ENCODE data around the gene VPS39.

VPS39 gene

DNA sequence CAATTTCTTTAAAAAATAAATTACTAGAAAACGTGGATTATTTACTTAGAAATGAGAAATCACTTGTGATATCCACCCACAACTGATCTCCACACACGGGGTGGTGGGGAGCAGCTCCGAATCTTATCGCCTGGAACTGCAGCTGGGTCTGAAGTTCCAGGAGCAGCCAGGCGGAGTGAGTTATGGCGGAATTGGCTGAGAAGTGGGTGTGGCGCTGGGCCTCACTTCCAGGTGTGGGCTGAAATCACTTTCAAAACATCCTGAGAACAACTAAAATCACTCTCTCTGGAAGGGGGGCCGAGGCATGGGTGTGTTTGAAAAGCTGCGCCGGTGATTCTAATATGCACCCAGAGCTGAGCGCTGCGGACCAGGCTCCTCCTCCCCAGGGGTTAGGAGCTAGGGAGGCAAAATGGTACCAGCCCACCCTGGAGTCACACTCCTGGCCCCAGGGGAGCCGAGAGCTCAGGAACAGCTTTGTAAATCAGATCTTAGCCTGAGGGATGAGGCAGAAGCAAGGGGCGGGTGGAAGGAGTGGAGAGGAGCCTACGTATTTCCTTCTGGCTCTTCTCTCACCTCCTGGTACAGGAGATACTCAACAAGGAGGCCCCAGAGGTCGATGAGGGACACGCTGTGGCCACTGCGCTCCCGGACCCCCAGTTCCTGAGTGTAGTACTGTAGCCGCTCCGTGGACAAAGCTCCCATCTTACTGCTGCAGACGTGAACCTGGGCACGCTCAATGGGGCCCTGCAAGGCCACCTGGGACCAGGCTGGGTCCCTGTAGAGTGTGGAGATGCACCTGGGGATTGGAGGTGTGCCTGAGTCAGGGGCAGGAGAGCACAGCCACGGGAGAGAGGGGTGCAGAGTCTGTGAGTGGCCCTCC is 61.3 kb downstream of the VPS39 start:
- no peak for DNase-seq (ENCODE audit: low read depth in 2 of 2)

DNA sequence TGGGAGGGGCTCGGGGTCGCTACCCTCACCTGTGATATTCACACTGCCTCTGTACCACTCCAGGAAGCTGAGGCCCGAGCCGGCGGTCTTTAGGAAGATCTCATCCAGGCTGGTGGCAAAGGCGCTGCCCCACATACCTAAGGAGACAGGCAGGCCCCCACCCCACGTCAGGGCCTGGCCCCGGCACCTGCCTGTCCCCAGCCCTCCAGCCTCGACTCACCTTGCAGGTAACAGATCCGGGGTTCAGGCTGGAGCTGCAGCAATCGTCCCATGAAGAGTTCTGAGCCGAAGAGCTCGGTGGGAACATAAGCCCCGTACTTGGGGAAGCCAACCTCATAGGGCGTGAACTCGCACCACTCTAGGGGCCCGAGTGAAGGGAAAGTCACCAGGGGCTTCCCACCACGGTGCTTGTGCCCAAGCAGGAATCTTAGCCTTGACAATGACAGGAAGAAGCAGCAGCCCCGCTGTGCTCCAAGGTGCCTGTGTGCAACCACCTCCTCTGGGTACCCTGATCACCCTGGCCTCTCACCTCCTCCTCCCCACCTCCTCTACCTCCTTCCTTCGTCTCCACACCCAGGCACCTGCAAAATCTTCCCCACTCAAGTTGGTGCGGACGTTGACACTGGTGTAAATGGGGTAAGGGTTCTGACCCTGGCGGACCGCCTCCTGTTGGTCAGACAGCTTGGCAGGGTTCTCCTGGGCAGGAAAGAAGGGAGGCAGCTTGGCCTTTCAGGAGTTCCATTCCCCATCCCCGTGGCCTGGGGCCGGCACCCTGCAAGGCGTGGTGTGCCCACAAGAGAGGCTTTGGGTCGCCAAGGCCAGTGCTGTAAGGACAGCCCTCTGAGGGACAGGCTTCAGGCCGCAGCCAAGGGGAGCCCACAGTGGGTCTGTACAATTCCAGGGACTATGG is 62.3 kb downstream of the VPS39 start:
- no peak for DNase-seq (ENCODE audit: low read depth in 2 of 2)

DNA sequence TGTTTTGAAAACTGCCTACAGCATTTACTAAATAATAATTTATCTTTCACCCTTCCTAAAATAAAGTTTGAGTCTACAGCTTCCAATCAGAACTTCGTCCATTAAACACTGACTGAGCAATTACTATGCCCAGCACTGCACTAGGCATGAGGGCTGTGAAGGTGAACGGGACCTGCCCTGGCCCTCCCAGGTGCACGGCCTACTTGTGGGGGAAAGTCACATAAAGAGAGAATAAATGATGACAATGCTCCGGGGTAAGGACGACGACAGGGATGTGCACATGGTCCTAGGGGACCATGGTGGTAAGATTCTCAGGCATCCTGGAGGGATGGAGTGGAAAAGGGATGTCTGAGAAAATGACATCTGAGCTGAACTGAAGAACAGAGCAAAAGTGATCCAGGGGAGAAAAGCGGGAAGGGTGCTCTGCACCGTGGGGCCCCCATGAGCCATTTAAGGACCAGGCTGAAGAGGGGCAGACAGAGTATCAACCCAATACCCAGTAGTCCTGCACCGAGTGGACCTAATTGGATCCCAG is 63.2 kb downstream of the VPS39 start:
- DNase-seq (ENCODE audit: low read depth in 2 of 2) = no peak

DNA sequence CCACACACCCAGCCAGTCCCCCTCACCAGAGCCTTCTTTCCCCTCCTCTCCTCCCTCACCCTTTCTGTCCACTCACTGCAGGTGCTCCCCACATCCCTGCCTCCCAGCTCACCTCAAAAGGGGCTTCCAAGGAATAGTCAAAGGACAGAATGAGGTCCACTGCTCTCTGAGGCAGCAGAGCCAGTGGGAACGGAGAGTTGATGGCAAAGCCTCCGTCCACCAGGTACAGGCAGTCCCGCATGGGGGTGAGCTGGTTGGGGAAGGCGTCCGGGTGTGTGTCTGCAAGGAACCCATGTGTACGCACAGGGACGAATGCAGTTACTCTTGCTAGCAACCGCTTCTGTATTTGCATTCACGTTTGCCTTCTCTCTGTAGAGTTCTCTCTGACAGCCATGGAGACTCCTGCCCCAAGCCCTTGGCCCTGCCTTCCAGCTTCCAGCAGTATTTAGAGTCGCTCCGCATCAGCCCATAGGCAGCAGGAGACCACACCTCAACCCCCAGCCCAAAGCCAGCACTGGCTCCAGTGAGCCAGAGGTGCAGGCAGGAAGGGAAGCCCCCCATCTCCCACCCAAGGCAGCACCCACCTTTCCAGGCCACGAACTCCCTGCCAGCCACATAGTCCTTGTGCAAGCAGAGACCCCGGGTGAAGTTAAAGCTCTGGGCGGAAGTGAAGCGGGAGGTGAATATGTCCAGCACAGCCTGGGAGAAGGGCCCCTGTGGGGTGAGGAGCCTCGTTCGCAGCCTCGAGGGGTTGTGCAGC is 64.1 kb downstream of the VPS39 start:
- no peak for DNase-seq (ENCODE audit: low read depth in 2 of 2)

DNA sequence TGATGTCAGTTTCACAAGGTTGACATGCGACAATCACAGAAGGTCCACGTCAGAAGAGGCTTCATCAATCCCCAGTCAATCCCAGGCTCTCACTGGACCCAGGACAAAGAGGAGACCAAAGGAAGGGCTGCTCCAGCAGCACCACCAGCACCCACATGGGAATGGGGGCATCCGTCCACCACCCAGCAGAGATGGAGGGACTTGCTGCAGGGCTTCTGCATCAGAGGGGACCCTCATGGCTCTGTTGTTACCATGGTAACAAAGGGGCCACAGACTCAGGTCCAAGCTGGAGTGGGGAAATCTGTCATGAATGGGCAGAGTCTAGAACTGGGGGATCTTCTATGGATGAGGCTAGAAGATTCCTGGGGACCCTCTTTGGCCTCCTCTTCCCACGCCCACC is 64.7 kb downstream of the VPS39 start:
- no peak for DNase-seq (ENCODE audit: low read depth in 2 of 2)

DNA sequence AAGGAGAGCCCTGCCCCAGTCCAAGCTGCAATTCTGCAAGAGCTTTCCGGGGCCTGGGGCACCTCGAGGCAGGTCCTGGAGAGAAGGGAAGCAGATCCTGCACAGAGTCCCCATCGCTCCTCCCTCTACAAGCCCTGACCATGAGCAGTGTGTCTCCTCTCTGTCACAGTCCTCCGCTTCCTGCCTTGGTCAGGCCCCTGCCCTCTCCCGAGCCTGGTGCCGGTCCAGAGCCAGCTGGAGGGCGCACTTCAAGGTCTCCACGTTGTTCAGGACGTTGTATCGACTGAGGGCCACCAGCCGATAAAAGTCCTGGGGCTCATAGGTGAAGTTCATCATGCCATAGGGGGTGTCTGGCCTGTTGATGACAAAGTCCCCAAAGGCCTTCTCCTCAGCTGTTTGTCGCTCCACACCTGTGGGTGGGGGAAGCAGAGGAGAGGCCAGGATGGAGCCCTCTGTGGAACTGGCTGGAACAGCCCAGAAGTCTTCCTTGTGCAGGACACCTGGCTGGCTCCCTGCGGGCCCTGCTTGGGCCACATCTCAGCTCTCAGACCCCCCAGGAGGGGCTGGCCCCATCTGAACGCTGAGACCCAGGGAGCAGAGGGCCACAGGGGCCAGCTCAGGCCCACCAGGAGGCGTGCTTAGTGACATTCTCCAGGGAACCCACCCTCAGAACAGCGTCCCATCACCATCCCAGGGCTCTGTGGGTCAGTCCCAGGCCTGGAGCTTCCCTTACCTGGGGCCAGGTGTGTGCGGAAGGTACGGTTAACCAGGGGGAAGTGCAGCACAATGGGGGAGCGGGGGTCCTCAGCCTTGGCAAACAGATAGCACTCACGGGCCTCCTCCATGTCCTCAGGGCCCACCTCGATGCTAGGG is 66.1 kb downstream of the VPS39 start:
- DNase-seq (ENCODE audit: low read depth in 2 of 2) = no peak

GRCh38 chr15:42141246-42141645 is 66.9 kb downstream of the VPS39 start:
- DNase-seq (ENCODE audit: low read depth in 2 of 2) = no peak

DNA sequence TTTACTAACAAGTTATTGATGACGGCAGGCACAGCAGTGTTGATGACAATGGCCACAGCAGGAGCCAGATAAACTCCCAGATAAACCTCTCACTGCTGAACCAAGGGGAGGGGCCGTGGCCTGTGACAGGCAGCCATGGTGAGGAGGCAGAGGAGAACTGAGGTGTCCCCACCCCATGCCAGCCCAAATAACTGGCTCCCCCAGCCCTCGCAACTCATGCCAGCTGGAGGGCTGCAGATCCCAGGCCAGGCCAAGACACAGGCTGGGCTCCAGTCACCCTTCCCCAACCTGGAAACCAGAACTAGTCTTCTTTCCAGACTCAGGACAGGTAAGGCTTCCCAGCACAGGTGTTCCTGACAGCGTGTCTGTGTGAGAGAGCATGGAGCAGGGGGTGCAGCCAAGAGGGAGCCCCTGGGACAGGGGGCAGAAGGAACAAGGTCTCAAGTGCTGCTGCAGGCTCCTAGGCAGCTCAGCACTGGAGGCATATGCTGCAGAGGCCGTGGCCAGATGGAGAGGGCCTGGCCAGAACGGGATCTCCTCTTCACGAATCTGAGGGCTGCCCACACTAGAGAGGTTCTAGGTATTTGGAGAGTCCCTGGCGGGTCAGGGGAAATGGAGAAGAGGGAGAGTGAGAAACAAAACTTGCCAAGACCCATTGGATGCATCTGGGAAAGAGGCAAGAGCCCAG is 67.6 kb downstream of the VPS39 start:
- no peak for DNase-seq (ENCODE audit: low read depth in 2 of 2)

DNA sequence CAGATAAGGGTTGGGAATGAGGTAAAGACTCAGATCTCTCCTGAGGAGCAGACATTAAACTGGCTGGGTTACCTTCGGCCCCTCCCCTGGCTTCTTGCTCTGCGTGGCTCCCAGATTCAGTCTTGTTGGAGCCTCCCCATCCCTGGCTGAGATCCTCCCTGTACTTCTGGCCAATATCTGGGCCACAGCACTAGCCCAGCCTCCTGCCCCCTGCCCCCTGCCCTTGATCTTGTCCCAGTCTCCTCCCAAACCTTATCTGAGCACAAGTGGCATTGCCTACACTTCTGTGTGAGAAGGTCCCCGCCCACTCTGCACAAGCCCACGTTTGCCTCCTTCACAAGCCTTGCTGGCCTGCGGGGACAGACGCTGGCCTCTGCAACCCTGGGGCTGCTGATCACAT is 68.5 kb downstream of the VPS39 start:
- DNase-seq (ENCODE audit: low read depth in 2 of 2) = no peak

- no peak for DNase-seq (ENCODE audit: low read depth in 2 of 2)
These were observed 69.1 kb downstream of the VPS39 start for GRCh38 chr15:42138968-42139386.

GRCh38 chr15:42138411-42138810 is 69.7 kb downstream of the VPS39 start:
- DNase-seq (ENCODE audit: low read depth in 2 of 2) = no peak

GRCh38 chr15:42137461-42138261 is 70.4 kb downstream of the VPS39 start:
- DNase-seq (ENCODE audit: low read depth in 2 of 2) = no peak

DNA sequence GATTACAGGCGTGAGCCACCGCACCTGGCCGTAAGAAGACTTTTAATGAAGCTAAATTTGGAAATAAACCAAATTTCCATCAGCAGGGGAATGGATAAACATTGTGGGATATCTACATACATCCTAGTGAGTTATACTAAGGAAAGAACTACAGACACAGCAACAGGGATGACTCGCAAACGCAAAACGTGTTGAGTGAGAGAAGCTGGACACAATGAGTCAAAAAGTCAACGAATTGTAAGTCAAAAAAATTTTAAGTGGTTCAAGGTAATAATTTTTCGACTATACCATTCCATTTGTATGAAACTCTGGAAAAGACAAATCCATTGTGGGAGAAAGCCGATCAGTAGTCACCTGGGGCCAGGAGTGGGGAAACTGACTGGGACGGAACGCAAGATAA is 71.6 kb downstream of the VPS39 start:
- no peak for DNase-seq (ENCODE audit: low read depth in 2 of 2)

DNA sequence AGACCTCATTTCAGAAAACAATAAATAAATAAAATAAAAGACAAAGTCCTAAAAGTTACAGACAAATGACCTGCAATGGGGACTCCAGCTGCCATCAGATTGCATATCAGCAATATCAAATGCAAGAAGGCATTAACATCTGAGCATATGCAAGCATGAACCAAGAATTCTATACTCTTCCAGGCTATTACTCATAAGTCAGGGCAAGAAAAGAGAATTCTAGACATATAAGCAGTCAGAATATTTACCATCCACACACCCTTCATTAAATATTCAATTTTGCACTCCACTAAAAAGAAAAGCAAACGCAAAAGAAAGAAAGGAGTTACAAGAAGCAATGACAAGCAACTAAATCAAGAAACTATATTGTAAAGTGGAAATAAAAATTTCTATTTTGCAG is 72.8 kb downstream of the VPS39 start:
- DNase-seq (ENCODE audit: low read depth in 2 of 2) = no peak

DNA sequence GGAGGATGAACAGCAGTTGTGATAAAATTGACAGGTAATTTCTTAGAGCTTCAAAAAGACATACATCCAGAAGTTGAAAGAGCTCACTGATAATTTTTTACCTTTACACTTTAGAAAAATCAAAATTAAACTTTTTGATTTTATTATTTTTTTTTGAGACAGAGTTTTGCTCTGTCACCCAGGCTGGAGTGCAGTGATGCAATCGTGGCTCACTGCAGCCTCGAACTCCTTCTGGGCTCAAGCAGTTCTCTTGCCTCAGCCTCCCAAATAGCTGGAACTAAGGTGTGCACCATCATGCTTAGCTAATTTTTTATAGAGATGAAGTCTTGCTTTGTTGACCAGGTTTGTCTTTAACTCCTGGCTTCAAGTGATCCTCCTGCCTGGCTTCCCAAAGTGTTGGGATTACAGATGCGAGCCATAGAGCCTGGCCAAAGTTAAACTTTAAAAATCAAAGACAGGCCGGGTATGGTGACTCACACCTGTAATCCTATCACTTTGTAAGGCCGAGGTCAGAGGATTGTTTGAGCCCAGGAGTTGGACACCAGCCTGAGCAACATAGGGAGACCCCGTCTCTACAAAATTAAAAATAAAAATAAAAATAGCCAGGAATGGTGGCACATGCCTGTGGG is 73.4 kb downstream of the VPS39 start:
- no peak for DNase-seq (ENCODE audit: low read depth in 2 of 2)

- DNase-seq (ENCODE audit: low read depth in 2 of 2) = peak in 1 of 2 experiments; percentile 55
These were observed 74.1 kb downstream of the VPS39 start for GRCh38 chr15:42133886-42134502.

- DNase-seq (ENCODE audit: low read depth in 2 of 2) = no peak
These were observed 74.7 kb downstream of the VPS39 start for GRCh38 chr15:42133356-42133755.
